Measurements from ENCODE around the gene CLMP.
"Not testable (repeated sequence)": the region's sequence is repeated elsewhere in the genome, so short reads cannot be mapped to it uniquely, and the experiment has no call there.

CLMP gene

GRCh38 chr11:123168241-123168640, 26.8 kb downstream of the CLMP start:
- DNase-seq (ENCODE audit: low spot score): no peak

DNA sequence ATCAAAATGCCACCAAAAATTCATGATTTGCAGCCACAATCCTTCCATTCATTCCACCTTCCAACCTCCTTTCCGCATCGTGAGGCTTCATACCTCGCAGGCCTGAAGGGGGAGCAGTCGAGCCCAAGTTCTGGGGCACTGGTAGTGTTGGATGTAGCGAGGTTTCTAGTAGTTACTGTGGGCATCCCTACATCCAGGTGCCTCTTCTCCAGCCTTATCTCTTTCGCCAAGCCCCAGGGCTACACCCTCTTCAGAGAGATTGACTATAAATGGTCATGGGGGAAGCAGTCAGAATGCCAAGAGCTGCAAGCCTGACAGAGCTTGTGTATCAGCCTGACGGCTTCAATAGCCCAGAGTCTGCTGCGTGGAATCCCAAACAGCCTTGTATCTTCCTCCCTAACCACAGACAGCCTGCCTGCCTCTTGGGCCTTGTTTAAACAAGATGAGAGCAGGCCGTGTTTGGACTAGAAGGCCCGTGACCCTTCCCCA, 28.9 kb downstream of the CLMP start:
- no peak for DNase-seq (ENCODE audit: low spot score)

DNA sequence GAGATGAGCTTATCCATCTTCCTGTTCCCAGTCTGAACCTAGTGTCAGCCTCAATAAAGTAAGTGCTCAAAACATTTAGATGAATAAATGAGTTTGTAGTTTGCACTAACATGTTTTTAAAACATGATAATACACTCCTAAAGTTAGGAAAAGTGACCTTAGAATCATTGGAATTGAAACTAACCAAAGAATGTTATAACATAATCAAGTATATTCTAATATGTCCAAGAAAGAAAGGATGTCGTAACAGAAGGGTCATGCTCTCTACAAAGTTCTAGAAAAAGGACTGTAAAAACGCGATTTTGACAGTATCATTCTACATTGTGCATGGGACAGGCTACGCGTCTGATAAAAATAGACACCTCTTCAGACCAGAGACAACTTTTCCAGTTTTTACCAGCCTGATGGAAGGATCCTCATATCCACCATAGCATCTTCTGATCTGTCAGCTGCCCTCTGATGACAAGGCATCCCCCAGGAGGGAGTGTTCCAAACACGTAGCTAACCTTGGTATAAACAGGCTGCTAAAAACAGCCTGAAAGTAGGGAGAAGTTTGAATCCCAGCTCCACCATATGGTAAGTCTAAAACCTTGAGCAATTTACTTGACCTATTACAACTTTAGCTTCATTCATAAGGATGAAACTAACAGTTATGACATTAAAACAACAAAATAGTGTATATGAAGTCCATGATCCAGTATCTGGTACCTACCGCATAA, 30.2 kb downstream of the CLMP start:
- no peak for DNase-seq (ENCODE audit: low spot score)

DNA sequence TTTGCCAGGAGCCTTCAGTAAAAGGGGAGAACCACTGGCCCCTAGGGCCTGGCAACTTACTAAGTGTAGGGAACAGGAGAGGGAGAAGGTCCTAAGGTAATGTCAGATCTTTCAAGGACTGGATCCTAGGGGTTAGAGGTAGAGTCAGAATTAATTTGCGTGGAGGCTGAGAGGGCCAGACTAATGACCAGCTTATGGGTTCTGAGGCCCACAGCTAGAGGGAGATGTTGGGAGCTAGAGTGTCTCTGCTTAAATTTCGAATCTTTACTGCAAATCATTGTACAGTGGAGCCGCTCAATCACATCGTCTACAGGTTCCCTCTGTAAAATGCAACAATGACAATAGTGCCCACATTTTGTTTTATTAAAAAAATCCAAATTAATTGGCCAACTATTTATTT, 31.4 kb downstream of the CLMP start:
- no peak for DNase-seq (ENCODE audit: low spot score)

- DNase-seq (ENCODE audit: low spot score): no peak
Measured at GRCh38 chr11:123161376-123162030, 33.5 kb downstream of the CLMP start.

- DNase-seq (ENCODE audit: low spot score): no peak
Measured at GRCh38 chr11:123159183-123159857, 35.7 kb downstream of the CLMP start.

DNA sequence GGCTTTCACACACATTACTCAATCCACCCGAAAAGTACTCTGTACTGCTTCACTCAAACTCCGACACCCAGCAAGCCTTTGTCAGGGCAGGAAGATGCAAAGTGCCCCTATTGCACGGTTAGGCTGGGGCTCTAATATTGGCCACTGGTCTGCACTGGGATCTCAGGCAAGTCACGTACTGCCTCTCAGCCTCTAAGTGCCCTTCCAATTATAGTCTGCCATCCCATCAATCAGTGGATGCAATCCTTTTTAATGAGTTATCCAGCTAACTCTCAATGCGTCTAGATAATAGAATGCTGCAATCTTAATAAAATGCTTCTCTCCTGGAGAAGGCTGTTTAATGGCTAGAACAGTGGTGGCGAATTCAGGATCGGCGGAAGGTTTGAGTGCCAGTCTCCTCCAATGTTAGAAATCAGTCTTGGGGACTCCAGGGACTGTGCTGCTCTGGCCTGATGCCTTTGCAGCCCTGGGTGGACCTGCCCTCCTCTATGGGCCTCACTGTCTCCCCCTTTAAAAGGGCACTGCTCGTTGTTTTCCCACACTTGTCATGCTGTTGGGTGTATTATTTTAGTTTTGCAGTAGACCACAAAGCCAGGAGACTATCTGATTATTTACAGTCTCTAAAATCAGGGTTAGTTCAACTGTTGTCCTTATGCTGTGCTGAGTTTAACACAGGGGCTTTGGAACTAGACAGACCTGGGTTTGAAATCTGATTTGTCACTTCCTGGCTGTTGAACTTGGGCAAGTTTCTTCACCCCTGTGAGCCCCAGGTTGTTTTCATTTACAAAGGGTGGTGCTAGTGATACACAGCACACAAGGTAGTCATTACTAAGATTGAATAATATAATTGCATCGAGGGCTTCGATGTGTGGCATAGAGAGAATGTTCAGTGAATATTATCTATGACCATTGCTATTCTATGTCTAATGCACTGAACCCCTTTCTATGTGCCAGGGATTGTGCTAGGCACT, 36.7 kb downstream of the CLMP start:
- DNase-seq (ENCODE audit: low spot score): no peak

DNA sequence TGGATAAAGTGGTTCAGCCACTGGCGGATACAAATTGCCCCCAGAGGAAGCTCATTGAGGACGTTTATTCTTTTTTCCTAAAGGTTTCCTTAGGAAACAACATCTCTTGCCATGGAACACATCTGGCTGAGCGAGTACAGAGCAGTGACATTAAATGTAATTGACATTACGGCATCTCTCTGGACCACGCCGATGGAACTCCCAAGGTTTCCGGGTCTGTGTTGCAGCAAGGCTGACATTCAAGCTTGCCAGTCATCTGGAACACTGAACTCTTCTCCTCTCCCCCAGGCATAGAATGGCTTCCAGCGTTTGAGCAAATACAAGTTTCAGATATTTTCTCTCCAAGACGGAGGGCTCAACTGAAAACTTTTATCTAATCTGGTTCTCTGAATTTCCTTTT, 42.1 kb downstream of the CLMP start:
- no peak for DNase-seq (ENCODE audit: low spot score)

DNA sequence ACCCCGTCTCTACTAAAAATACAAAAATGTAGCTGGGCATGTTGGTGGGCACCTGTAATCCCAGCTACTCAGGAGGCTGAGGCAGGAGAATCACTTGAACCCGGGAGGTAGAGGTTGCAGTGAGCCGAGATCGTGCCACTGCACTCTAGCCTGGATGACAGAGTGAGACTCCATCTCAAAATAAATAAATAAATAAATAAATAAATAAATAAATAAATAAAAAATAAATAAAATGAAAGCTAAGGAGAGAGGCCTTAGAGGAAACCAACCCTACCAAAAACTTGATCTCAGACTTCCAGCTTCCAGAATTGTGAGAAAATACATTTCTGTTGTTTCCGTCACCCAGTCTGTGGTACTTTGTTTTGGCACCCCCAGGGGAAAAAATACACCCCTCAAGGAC, 42.7 kb downstream of the CLMP start:
- not testable (repeated sequence) for DNase-seq (ENCODE audit: low spot score)

- DNase-seq (ENCODE audit: low spot score): no peak
Measured at GRCh38 chr11:123151796-123152195, 43.3 kb downstream of the CLMP start.

GRCh38 chr11:123151366-123151765, 43.7 kb downstream of the CLMP start:
- DNase-seq (ENCODE audit: low spot score): no peak

DNA sequence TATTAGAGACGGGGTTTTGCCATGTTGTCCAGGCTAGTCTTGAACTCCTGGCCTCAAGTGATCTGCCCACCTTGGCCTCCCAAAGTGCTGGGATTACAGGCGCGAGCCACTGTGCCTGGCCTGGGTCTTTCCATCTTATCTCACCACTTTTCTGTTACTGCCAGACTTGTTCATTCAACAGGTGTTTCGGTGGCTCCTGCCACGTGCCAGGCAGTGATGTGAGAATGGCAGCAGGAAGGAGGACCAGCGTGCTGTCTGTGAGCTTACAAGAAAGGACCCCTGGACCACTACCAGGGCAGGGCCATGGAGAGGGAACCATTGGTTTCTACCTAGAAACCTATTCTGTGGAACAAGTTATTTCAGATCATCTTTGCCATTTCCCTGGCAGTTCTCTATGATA, 44.2 kb downstream of the CLMP start:
- DNase-seq (ENCODE audit: low spot score): no peak

GRCh38 chr11:123148965-123149364, 46.1 kb downstream of the CLMP start:
- no peak for DNase-seq (ENCODE audit: low spot score)

DNA sequence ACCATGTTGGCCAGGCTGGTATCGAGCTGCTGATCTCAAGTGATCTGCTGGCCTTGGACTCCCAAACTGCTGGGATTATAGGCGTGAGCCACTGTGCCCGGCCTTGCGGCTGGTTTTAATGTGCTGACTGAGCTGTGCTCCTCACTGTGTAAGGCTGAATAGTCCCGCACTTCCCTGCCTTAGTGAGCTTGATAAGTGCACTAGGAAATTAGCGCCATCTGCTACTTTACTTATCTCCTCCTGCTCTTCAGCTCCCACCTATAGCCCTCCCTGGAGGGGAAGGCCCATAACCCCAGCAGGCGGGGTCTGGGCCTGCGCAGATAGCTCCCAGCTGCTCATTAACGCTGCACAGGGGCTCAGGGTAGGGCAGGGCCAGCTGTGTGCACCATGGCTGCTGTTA, 49.4 kb downstream of the CLMP start:
- DNase-seq (ENCODE audit: low spot score): no peak

- DNase-seq (ENCODE audit: low spot score): no peak
Measured at GRCh38 chr11:123145220-123145619, 49.8 kb downstream of the CLMP start.

- no peak for DNase-seq (ENCODE audit: low spot score)
Measured at GRCh38 chr11:123144707-123145106, 50.3 kb downstream of the CLMP start.

DNA sequence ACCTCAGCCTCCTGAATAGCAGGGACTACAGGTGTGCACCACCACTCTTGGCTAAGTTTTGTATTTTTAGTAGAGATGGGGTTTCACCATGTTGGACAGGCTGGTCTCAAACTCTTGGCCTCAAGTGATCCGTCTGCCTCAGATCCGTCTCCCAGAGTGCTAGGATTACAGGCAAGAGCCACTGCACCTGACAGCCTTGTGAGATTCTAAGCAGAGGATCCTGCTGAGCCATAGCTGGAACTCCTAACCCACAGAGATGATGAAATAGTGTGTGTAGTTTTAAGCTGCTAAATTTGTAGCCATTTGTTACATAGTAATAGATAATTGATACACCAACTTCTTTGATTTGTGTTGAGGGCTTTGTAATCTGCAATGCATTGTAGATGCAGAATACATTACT, 51.1 kb downstream of the CLMP start:
- DNase-seq (ENCODE audit: low spot score): no peak

- DNase-seq (ENCODE audit: low spot score): no peak
Measured at GRCh38 chr11:123143476-123143875, 51.6 kb downstream of the CLMP start.

DNA sequence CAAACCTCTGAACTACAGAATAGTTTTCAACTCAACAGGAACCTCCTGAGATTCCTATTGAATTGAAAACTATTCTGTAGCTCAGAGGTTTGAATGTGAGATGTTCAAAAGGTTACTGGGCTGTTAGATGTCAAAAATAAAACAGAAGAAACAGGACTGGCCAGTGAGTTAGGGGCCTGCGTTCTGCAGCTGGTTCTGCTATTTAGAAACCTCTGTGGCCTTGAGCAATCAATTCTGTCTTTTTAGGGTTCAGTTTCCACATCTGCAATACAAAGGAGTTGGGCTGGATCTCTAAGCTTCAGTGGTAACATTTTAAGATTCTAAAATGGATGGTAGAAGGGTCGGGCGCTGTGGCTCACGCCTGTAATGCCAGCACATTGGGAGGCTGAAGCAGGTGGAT, 55.8 kb downstream of the CLMP start:
- no peak for DNase-seq (ENCODE audit: low spot score)

DNA sequence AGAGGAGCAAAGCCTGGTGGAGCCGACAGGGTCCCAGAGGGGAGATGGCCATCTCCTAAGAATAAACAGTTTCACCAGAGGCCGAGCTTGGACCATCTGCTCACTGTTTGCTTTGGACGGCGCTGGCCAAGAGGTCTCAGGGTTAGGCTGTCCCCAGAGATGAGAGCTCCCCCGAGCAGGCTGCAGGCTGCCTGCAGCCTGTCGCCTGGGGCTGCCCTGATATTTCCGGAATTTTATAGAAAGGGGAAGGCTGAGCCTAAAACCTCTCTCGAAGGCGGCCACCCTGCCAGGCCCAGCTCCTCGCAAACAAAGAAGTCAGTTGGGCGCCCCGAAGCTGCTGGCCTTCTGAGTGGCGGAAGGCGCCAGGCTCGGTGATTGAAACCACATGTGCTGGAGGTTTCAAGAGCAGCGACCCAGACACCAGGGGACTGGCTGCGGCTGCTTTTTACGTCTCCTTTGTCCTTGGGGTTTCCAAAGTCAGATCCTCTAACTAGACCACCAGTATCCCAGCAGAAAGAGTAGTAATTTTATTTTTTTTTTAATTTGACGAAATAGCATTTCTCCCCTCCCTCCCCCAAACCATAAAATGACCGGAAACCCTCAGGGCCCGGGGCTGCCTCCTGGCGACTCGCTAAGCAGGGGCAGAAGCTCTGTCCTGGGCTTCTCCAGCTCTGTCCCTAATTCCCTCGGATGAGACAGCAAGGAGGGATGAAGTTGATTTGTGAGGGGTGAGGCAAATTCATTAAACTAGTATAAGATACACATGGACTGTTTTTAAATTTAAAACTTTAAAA, 57.4 kb downstream of the CLMP start:
- no peak for DNase-seq (ENCODE audit: low spot score)

DNA sequence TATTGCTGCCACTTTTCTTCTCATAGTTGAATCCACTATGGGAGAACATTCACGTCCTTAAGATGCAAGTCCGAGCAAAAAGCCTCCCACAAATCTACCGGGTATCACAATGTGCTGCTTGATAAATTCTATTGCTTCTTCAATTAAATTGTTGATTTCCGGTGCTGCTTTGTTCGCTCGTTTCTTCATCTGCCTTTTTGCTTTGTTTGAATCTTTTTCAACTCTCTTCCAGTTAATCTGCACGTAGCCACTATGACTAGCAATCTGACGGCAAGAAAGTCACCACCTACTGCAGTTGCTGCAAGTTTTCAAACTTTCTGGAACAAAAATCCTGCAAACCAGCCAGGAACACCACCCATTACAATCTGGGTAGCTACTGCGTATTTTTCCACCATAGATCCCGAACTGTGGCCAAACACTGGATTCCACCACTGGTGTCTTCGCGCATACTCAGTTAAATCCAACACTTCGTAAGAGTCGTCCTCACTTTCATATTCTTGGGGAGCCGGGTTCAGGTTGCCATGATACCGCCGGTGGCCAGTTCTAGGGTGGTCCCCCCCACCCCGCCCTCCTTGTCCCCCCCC, 59.1 kb downstream of the CLMP start:
- DNase-seq (ENCODE audit: low spot score): no peak
